ENCODE measurements around the gene SLC3A2.

DNA sequence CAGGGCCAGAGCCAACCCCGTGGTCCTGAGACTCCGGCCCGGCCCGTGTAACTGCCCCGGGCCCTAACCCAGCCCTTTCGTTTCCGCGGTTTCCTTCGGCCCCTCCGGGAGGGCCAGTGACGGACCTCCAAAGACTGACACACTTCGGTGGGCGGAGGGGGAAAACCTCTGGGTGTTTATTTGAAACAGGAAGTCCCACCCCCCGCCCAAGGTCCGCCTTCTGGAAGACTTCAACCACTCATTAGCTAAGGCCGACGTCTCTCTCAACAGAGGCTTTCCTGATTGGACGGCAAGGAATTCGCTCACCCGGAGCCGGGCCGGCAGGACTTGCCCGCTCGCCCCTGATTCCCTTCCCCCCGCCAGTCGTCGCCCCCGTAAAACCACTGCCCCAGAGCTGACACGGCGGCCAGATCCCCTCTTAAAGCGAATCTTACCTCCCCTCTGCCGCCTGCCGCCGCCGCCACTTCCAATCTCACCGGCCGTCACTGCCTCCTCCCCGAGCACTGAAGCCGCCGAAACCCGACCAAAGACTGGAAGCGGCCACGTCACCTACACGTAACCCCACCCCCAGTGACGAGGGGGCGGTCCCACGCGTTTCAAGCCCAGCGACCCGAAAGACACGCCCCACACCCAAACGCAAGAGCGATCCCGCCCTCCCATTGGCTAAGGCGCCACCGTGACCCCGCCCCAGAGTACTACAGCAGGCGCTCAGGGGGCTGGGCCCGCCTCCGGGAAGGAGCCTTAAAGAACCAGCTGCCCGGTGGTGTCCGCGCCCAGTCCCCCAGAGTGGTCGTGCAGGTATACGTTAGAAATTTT lies 49.0 kb upstream of the SLC3A2 start, which contains the start of gene STX5:
- TF ChIP-seq POLR2A (IDR thresholded peaks at IDR 0.05) = peak; percentile 12 to 87
- TF ChIP-seq, protein P1, sequence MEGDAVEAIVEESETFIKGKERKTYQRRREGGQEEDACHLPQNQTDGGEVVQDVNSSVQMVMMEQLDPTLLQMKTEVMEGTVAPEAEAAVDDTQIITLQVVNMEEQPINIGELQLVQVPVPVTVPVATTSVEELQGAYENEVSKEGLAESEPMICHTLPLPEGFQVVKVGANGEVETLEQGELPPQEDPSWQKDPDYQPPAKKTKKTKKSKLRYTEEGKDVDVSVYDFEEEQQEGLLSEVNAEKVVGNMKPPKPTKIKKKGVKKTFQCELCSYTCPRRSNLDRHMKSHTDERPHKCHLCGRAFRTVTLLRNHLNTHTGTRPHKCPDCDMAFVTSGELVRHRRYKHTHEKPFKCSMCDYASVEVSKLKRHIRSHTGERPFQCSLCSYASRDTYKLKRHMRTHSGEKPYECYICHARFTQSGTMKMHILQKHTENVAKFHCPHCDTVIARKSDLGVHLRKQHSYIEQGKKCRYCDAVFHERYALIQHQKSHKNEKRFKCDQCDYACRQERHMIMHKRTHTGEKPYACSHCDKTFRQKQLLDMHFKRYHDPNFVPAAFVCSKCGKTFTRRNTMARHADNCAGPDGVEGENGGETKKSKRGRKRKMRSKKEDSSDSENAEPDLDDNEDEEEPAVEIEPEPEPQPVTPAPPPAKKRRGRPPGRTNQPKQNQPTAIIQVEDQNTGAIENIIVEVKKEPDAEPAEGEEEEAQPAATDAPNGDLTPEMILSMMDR (IDR thresholded peaks at IDR 0.05) = no peak
